ENCODE results near the gene SLIT1.

DNA sequence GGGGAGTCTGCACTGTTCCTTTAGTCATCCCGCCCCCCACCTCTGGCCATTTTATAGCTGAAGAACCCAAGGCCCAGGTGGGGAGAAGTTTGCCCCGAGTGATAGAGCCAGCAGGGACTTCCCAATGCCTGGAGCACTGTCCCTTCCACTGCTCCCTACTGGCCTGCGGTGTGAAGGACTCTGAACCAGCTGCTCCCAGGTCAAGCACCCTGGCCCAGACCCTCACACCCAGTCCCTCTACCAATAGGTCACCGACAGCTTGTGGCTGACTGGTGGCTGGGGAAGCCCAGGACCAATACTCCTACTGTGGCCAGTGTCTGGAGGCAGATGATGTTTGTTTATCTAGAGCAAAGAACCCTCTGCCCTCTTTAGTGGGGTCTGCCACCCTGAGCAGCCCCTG is 185.8 kb downstream of the SLIT1 start:
- TF ChIP-seq, protein P1, sequence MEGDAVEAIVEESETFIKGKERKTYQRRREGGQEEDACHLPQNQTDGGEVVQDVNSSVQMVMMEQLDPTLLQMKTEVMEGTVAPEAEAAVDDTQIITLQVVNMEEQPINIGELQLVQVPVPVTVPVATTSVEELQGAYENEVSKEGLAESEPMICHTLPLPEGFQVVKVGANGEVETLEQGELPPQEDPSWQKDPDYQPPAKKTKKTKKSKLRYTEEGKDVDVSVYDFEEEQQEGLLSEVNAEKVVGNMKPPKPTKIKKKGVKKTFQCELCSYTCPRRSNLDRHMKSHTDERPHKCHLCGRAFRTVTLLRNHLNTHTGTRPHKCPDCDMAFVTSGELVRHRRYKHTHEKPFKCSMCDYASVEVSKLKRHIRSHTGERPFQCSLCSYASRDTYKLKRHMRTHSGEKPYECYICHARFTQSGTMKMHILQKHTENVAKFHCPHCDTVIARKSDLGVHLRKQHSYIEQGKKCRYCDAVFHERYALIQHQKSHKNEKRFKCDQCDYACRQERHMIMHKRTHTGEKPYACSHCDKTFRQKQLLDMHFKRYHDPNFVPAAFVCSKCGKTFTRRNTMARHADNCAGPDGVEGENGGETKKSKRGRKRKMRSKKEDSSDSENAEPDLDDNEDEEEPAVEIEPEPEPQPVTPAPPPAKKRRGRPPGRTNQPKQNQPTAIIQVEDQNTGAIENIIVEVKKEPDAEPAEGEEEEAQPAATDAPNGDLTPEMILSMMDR (IDR thresholded peaks at IDR 0.05): no peak
- no peak for TF ChIP-seq POLR2A (IDR thresholded peaks at IDR 0.05)

Measured in lower leg skin (tissue), 3 donors.